Measurements from ENCODE around the gene MRPL34.
"Not testable (repeated sequence)": the region's sequence is repeated elsewhere in the genome, so short reads cannot be mapped to it uniquely, and the experiment has no call there.

MRPL34 gene

GRCh38 chr19:17305517-17306284 is at the start of gene MRPL34:
Gene MRPL34 (plus strand): TSS chr19:17305872. CDS start chr19:17305893, 21 bp downstream.
- DNase-seq = peak; percentile 97

- DNase-seq = no peak
Observed at GRCh38 chr19:17256130-17256529, 49.5 kb upstream of the MRPL34 start.

- no peak for DNase-seq
Observed at GRCh38 chr19:17259118-17259780, 46.4 kb upstream of the MRPL34 start.

GRCh38 chr19:17259934-17260333 is 45.7 kb upstream of the MRPL34 start:
- no peak for DNase-seq

- DNase-seq = peak; percentile 87
Observed at GRCh38 chr19:17260842-17261325, 44.8 kb upstream of the MRPL34 start.

- DNase-seq = no peak
Observed at GRCh38 chr19:17262557-17262956, 43.1 kb upstream of the MRPL34 start.

GRCh38 chr19:17263712-17264640 is 41.7 kb upstream of the MRPL34 start:
- no peak for DNase-seq

GRCh38 chr19:17264641-17264979 is 41.1 kb upstream of the MRPL34 start, which contains the start of gene USHBP1:
Gene USHBP1 (minus strand): TSS chr19:17264745. CDS start chr19:17264299, 446 bp downstream.
- DNase-seq = no peak

GRCh38 chr19:17266026-17266425 is 39.6 kb upstream of the MRPL34 start:
- no peak for DNase-seq

- no peak for DNase-seq
Observed at GRCh38 chr19:17266589-17266974, 39.1 kb upstream of the MRPL34 start.

GRCh38 chr19:17266975-17267788 is 38.5 kb upstream of the MRPL34 start, which contains the start of gene BABAM1:
Gene BABAM1 (plus strand): TSS chr19:17267443. CDS start chr19:17268807, 1,364 bp downstream.
- peak; percentile 99 for DNase-seq

GRCh38 chr19:17268754-17269153 is 36.9 kb upstream of the MRPL34 start:
- DNase-seq = no peak

- not testable (repeated sequence) for DNase-seq
Observed at GRCh38 chr19:17274892-17275291, 30.8 kb upstream of the MRPL34 start.

- no peak for DNase-seq
Observed at GRCh38 chr19:17275441-17276175, 30.1 kb upstream of the MRPL34 start.

- DNase-seq = no peak
Observed at GRCh38 chr19:17279436-17279835, 26.2 kb upstream of the MRPL34 start.

- no peak for DNase-seq
Observed at GRCh38 chr19:17281391-17282304, 24.0 kb upstream of the MRPL34 start, which contains the start of gene ANKLE1. Gene ANKLE1 (plus strand): TSS chr19:17281901. CDS start chr19:17281921, 20 bp downstream.

GRCh38 chr19:17282488-17283125 is 23.1 kb upstream of the MRPL34 start:
- peak; percentile 85 for DNase-seq

- DNase-seq = no peak
Observed at GRCh38 chr19:17283504-17283996, 22.1 kb upstream of the MRPL34 start.

GRCh38 chr19:17285415-17286135 is 20.1 kb upstream of the MRPL34 start:
- no peak for DNase-seq
